DND-41 (cell line): ENCODE measurements around the gene PDE1A.

Experiments used
- ATAC-seq: fragments of 200-7000 bp; cut with Tn5 transposase; 3 replicates; pipeline ENCODE4 v1.9.1; 2021; ENCODE audit warnings: low read depth; ENCODE audit not compliant: insufficient read depth
- DNase-seq: peaks from one replicate; pipeline ENCODE4 v3.0.0-alpha.2; 2020
- H2AFZ ChIP-seq: 2 replicates; pipeline ENCODE4 v1.6.0; 2012; ENCODE audit warnings: low read depth, low read length
- H3K27ac ChIP-seq: 2 replicates; pipeline ENCODE4 v1.5.1; 2012; ENCODE audit warnings: low read length, inconsistent platforms
- H3K27me3 ChIP-seq: fragments of 200-600 bp; sonication (generic); 2 replicates; pipeline ENCODE4 v1.6.0; 2012; ENCODE audit warnings: low read length, mild to moderate bottlenecking, inconsistent platforms; ENCODE audit not compliant: insufficient read depth, poor library complexity
- H3K36me3 ChIP-seq: 2 replicates; pipeline ENCODE4 v1.5.1; 2012; ENCODE audit warnings: low read length, inconsistent platforms; ENCODE audit not compliant: insufficient read depth
- H3K4me1 ChIP-seq: 2 replicates; pipeline ENCODE4 v1.5.1; 2012; ENCODE audit warnings: mild to moderate bottlenecking, low read length; ENCODE audit not compliant: insufficient read depth
- H3K4me2 ChIP-seq: 2 replicates; pipeline ENCODE4 v1.6.0; 2012; ENCODE audit warnings: mild to moderate bottlenecking, moderate library complexity, low read length, inconsistent platforms; ENCODE audit not compliant: insufficient read depth
- H3K4me3 ChIP-seq, 2 experiments: fragments of 200-600 bp in 1 of 2; shearing (Covaris generic) in 1 of 2; 2 replicates each; pipeline ENCODE4 v1.5.1; 2012 to 2016; ENCODE audit warnings: inconsistent platforms in 2 of 2, low read length in 2 of 2, mild to moderate bottlenecking in 2 of 2, low read depth in 1 of 2, moderate library complexity in 1 of 2
- H3K79me2 ChIP-seq: 2 replicates; pipeline ENCODE4 v1.6.0; 2012; ENCODE audit warnings: low read length, inconsistent platforms; ENCODE audit not compliant: insufficient read depth
- H3K9ac ChIP-seq: 2 replicates; pipeline ENCODE4 v1.6.0; 2012; ENCODE audit warnings: low read depth, mild to moderate bottlenecking, inconsistent platforms, low read length, moderate library complexity
- H3K9me3 ChIP-seq: 2 replicates; pipeline ENCODE4 v1.5.1; 2012; ENCODE audit warnings: low read length, moderate library complexity, mild to moderate bottlenecking, inconsistent platforms; ENCODE audit not compliant: insufficient read depth, severe bottlenecking
- H4K20me1 ChIP-seq: 2 replicates; pipeline ENCODE4 v1.6.0; 2012; ENCODE audit warnings: low read length; ENCODE audit not compliant: insufficient read depth
- CTCF ChIP-seq: IDR thresholded peaks from 2 replicates; pipeline ENCODE4 v1.5.1; 2012; ENCODE audit warnings: borderline replicate concordance, low read length, moderate library complexity, mild to moderate bottlenecking; ENCODE audit not compliant: poor library complexity, severe bottlenecking; ENCODE audit errors: extremely low read depth
- EZH2 ChIP-seq: IDR thresholded peaks from 3 replicates; pipeline ENCODE4 v1.6.1; 2012; ENCODE audit warnings: borderline replicate concordance, low read depth, mild to moderate bottlenecking, moderate library complexity, low read length, inconsistent platforms; ENCODE audit not compliant: severe bottlenecking

Gene PDE1A

GRCh38 chr2:182117196-182117595, 309.6 kb downstream of the PDE1A start:
- Histone ChIP-seq H3K9ac (no peak overlapping the region), H3K36me3 (no peaks in the 10 kb centered on the region), H4K20me1 (no peaks in the 10 kb centered on the region), H3K27ac (no peak overlapping the region), H3K4me3 (no peak overlapping the region), H3K4me2 (no peak overlapping the region), H2AFZ (no peak overlapping the region), H3K79me2 (no peaks in the 10 kb centered on the region), H3K4me1 (no peaks in the 10 kb centered on the region), H3K27me3 (no peaks in the 10 kb centered on the region), H3K9me3 (no peaks in the 10 kb centered on the region)
- no peak for ATAC-seq
- DNase-seq: no peak
- no peak for TF ChIP-seq CTCF
- no peak for TF ChIP-seq EZH2

GRCh38 chr2:182116774-182117173, 310.1 kb downstream of the PDE1A start:
- no peak overlapping the region for H3K27ac ChIP-seq
- no peaks in the 10 kb centered on the region for H3K4me1 ChIP-seq
- H3K4me2 ChIP-seq: no peak overlapping the region
- H3K27me3 ChIP-seq: no peaks in the 10 kb centered on the region
- H3K36me3 ChIP-seq: no peaks in the 10 kb centered on the region
- ATAC-seq (no peak), DNase-seq (no peak)
- H2AFZ ChIP-seq: no peak overlapping the region
- TF ChIP-seq CTCF (no peak), EZH2 (no peak)
- no peak overlapping the region for H3K4me3 ChIP-seq
- no peak overlapping the region for H3K9ac ChIP-seq
- H3K9me3 ChIP-seq: no peaks in the 10 kb centered on the region
- H4K20me1 ChIP-seq: no peaks in the 10 kb centered on the region
- no peaks in the 10 kb centered on the region for H3K79me2 ChIP-seq

GRCh38 chr2:182115258-182115657, 311.6 kb downstream of the PDE1A start:
- DNase-seq: no peak
- no peak overlapping the region for H2AFZ ChIP-seq
- H4K20me1 ChIP-seq: no peaks in the 10 kb centered on the region
- no peaks in the 10 kb centered on the region for H3K79me2 ChIP-seq
- no peak overlapping the region for H3K27ac ChIP-seq
- no peaks in the 10 kb centered on the region for H3K4me1 ChIP-seq
- H3K27me3 ChIP-seq: no peaks in the 10 kb centered on the region
- TF ChIP-seq CTCF (no peak), EZH2 (no peak)
- H3K36me3 ChIP-seq: no peaks in the 10 kb centered on the region
- H3K9me3 ChIP-seq: no peaks in the 10 kb centered on the region
- no peak overlapping the region for H3K4me3 ChIP-seq
- no peak for ATAC-seq
- no peak overlapping the region for H3K4me2 ChIP-seq
- H3K9ac ChIP-seq: no peak overlapping the region

GRCh38 chr2:182113334-182113733, 313.5 kb downstream of the PDE1A start:
- TF ChIP-seq CTCF (no peak), EZH2 (no peak)
- H3K4me2 ChIP-seq: no peak overlapping the region
- no peaks in the 10 kb centered on the region for H3K9me3 ChIP-seq
- no peak for DNase-seq
- H3K27ac ChIP-seq: no peak overlapping the region
- H3K36me3 ChIP-seq: no peaks in the 10 kb centered on the region
- H3K9ac ChIP-seq: no peak overlapping the region
- H2AFZ ChIP-seq: no peak overlapping the region
- H4K20me1 ChIP-seq: no peaks in the 10 kb centered on the region
- ATAC-seq: no peak
- no peak overlapping the region for H3K4me3 ChIP-seq
- no peaks in the 10 kb centered on the region for H3K4me1 ChIP-seq
- no peaks in the 10 kb centered on the region for H3K79me2 ChIP-seq
- no peaks in the 10 kb centered on the region for H3K27me3 ChIP-seq
